Activated gamma-delta T cell (primary cell): Measurements from ENCODE around the gene NUDT1.

Source experiments
- DNase-seq: peaks from one replicate; lab custom pipeline; 2025; lab: John Stamatoyannopoulos, UW

Gene NUDT1

DNA sequence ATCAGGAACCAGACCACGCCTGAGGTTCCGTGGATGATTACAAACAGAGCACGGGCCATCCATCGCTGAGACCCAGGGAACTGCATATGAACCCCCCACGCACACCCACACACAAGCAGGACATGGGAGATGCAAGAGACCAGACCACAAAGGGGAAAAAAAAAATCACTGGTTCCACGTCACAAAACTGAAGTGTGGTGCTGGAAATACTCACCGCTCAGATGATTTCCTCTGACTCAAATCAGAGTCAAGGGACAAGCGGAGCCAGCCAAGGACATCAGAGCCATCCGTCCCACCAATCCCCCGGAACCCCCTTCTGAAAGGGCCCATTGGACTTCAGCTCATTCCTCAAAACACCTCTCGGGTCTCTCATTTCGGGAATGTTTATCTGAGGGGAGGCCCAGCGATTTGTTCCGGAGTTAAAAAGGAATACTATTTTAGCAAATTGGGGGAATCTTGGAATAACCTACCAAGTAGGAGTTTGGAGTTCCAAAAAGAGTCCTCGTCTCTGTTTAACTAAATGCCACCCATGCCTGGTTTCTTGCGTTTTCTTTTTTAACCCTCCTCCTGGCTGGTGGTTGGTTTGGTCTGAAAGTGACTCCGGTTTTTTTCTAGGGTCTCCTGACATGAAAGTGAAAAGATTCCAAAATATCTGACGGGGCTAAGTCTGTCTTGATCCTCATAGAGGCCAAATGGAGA lies 57.3 kb downstream of the NUDT1 start:
- no peak for DNase-seq

DNA sequence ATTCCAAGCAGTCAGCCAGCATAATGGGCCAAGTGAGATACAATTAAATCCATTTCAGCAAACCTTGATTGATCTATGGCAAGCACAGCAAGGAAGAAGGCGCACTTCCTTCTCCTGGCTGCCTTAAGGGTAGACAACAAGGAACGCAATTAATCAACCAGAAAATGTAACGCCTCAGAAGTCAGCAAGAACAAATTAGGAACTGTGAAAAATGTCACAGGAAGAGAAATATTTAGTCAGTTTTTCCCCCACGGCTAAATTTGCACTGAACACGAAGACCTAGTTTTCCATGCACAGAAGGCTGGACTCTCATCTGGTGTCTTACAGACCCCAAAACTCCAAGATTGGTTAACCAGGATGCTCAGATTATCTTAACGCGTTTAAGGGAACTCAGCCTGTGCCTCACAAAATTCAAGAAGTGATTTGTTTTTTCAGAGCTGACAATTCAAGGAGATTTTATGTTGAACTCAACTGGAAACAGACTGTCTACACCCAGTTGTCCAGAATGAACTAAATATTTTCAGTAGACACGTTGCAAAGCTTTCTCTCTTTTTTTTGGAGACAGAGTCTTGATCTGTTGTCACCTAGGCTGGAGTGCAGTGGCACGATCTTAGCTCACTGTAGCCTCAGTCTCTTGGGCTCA lies 58.0 kb downstream of the NUDT1 start:
- no peak for DNase-seq
